ENCODE results near the gene CACNA1C.
"Not testable (repeated sequence)": the region's sequence is repeated elsewhere in the genome, so short reads cannot be mapped to it uniquely, and the experiment has no call there.

Gene CACNA1C

DNA sequence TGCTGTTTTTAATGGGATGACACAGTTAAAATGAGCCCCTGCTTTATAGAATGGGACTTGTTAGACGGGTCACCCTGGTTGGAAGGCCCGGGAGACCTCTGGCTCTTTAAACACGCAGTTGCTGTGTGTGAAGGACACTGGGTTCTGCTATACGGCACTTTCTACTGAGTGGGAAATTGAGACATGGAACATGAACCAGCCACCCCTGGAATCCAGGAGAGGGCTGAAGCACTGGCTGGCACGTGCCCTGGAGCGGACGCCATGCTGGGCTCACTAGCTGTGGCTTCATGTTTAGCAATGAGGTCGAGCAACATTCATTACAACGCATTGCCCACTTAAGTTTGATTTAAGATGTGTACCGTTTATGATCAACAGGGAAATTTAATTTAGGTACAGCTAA is 23.9 kb downstream of the CACNA1C start:
- no peak for DNase-seq

GRCh38 chr12:2080604-2081003 is 27.8 kb downstream of the CACNA1C start:
- DNase-seq, result no peak

GRCh38 chr12:2082321-2082720 is 29.5 kb downstream of the CACNA1C start:
- DNase-seq, result no peak

DNA sequence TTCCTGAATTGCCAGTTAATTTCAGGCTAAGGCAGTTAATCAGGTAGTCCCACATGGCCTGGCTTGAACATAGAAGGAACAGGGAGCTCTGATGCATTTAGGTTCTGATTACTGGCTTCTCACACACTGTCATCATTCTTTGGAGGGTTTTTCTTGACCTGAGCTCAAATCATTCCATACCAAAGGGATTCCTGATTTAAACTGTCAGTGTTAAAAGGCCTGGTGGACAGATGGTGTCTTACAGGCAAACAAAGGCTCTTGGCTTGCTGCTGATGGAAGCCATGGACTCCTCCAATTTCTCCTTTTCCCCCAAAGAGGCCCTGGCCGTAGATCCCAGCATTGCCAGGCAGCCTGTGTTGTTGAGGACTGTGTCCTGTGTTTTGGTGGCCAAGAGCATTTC is 30.2 kb downstream of the CACNA1C start:
- DNase-seq, result no peak

- no peak for DNase-seq
These were observed 30.8 kb downstream of the CACNA1C start for GRCh38 chr12:2083561-2083960.

DNA sequence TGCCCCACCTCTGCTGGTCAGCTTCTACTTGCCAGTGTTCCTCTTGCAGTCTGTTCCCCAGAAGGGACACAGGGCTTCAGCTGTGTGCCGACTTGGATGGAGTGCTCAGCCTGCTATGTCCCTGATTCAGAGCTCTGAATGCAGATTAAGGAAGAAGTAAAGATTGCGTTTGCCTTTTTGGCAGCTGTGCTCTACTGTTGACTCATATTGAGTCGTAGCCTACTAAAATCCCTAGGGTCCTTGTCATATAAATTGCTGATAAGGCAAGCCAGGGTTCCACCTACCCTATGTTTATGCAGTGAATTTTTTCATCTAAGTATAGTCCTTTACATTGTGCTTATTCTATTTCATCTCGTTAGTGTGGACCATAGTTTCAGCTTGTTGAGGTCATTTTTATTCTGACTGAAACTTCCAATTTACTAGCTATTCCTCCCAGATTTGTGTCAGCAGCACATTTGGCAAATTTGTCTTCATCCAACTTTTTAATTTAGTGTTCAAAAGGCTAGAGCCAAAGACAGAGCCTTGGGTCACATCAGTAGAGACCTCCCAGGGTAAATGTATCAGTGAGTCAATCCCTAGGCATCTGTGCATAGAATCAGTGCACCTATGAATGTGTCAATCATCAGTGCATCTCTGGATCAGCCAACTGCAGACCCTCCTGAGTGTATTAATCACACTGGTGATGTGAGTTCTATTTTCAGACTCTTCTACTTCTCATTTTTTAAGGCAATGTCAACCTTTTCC is 31.9 kb downstream of the CACNA1C start:
- no peak for DNase-seq

GRCh38 chr12:2092354-2092753 is 39.6 kb downstream of the CACNA1C start:
- DNase-seq, result no peak

DNA sequence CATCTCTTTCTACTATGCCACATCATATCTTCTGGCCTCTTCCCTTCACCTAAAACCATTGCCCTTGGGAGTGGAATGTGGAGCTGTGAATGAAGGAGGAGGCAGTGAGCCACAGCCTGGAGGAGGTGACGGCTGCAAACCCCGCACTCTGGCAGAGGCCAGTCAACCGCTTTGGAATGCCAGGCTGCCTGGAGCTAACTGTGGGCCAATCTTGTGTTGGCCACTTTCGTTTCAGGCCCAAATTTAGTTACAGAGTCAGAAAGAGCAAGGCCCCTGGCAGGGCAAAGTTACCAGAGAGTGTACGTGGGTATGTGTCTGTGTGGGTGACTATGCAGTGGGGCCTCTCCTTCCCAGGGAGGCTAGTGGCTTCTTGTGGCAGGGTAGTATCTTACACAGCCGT is 40.1 kb downstream of the CACNA1C start:
- DNase-seq, result no peak

- no peak for DNase-seq
These were observed 41.8 kb downstream of the CACNA1C start for GRCh38 chr12:2094597-2094996.

DNA sequence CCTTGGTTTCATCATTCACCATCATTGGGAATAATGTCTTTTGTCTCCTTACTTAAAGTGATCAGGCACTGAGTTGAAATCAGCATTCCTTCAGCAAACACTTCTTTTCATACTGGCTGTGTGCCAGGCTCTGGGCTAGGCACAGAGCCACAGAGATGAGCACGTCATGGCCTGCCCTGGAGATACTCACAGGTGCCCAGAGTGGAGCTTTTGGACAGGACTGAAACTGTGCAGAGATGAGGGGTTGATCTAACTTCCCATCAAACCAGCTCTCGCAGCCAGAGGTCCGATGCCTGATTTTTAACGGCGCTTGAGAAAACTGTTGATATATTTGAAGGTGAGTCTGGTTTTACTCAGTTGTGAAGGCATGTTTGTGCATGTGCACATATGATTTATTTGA is 43.1 kb downstream of the CACNA1C start:
- DNase-seq, result no peak

GRCh38 chr12:2097617-2098016 is 44.8 kb downstream of the CACNA1C start:
- DNase-seq, result no peak

- DNase-seq, result no peak
These were observed 46.1 kb downstream of the CACNA1C start for GRCh38 chr12:2098852-2099251.

DNA sequence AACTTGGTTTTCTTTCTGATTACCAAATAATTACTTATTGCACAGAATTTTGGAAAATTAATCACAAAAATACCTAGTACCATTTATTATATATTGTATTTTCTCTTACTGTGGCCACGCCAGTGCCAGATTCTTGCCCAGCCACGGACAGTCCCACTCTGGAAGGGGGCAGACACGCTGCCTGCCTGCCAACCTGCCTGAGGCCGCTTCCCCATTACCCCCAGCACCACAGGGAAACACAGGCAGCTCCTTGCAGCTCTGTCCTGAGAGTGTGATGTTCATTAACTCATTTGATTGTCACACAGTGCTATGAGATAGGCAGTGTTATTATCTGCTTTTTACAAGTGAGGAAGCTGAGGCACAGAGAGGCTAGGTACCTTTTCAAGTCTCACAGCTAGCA is 46.8 kb downstream of the CACNA1C start:
- no peak for DNase-seq

DNA sequence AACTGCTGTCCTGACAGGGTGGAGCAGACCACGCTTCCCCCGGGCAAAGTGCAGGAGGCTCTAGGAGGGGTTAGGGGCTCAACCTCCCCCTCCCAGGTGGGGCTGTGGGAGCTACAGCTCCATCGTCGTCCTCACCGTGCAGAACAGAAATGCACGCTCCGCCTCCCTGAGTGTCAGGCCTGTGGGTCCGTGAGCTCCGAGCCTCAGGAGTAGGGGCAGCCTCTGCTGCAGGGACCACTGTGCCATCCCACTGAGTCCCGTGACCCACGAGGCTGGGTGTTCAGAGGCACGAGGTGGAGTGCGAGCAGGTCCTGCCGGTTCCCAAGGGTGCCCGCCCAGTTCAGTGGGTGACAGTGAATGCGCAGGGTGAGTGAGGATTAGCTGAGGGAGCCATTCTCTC is 48.6 kb downstream of the CACNA1C start:
- DNase-seq, result no peak

DNA sequence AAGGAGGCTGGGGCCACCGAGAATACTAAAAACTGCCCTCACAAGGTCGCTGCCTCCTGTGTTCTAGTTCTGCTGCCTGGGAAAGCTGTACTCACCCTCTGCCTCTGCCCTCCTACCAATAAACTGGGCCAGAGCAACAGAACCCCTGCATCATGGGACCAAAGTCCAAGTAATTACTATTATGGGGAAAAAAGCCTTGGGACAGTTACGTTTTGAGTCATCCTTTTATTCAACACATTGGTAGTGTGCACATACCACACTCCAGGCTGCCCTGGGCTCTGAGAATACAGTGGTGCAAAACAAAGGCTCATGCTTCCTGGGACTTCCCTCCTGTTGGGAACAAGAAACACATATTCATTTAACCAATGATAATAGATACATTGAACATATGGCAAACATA is 49.0 kb downstream of the CACNA1C start:
- no peak for DNase-seq

DNA sequence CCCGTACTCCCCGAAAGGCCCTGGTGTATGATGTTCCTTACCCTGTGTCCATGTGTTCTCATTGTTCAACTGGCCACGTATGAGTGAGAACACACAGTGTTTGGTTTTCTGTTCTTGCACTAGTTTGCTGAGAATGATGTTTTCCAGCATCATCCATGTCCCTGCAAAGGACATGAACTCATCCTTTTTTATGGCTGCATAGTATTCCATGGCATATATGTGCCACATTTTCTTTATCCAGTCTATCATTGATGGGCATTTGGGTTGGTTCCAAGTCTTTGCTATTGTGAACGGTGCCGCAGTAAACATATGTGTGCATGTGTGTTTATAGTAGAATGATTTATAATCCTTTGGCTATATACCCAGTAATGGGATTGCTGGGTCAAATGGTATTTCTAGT is 49.9 kb downstream of the CACNA1C start:
- not testable (repeated sequence) for DNase-seq

DNA sequence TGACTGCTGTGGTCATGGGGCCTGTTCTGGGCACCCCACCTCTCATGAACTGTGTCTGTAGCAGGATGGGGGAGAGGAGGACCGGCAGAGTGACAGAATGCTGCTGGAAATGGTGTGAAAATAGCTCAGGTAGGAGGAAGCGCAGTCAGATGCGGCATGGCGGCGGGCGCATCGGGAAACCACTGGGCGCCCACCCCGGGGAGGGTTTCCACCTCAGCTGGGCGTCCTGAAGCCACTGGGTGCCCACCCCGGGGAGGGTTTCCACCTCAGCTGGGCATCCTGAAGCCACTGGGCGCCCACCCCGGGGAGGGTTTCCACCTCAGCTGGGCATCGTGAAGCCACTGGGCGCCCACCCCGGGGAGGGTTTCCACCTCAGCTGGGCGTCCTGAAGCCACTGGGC is 52.6 kb downstream of the CACNA1C start:
- not testable (repeated sequence) for DNase-seq

DNA sequence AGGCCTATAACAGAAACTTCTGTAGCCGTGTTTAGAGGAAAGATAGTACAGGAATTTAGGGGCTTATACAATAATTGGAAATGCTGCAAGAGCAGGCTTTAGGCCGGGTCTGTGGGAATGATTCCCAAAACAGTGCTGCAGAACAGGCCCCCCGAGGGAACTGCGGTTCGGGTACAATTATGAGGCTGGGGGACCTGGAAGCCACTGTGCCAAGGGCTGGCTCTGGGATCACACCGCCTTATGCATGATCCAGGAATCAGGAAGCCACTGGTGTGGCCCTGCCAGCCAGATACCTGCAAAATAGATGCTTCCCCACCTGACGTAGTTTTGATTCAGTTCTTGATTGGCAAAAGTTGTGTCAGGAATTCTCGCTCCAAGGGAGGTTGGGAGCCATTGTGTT is 55.4 kb downstream of the CACNA1C start:
- no peak for DNase-seq

DNA sequence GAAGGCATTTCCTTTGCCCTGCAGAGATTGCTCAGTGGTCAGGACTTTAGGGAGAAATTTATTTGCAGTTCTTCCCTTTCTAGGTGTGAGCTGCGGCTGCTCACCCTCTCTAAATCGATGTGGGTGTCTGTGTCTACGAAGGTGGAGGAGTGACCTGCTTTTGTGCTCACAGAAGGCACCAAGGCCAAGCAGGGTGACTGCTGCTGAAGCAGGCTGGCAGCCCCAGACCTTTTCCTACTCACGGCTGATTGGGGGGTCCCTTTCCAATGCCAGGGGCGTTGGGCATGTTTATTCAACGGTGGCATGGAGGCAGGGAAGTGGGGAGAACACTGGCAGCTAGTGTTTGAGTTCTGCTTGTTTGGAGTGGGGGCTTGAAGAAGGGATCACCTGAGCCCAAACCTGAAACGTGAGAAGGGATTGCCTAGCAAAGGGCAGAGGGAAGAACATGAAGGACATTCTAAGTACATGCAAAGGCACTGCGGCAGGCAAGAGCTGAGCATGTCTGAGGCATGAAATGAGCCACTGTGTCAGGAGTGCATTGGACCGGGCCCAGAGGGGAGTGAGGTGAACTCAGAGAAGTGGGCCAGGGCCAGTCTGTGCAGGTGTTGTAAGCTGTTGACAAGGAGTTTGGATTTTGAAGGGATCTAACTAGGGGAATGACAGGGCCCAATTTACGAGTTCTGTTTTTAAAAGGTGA is 56.3 kb downstream of the CACNA1C start:
- no peak for DNase-seq

- no peak for DNase-seq
These were observed 57.3 kb downstream of the CACNA1C start for GRCh38 chr12:2110127-2110526.

GRCh38 chr12:2110849-2111566 is 58.2 kb downstream of the CACNA1C start:
- DNase-seq, result no peak

GRCh38 chr12:2111826-2112225 is 59.0 kb downstream of the CACNA1C start:
- no peak for DNase-seq

GRCh38 chr12:2112401-2112800 is 59.6 kb downstream of the CACNA1C start:
- no peak for DNase-seq
